Left renal cortex interstitium (tissue), 4 donors: ENCODE results near the gene MMD. TPM values are rescaled to one million over a fixed set of nuclear protein-coding genes. Genes with fewer than 3 reads are reported as not detected.

Source experiments
- DNase-seq, 4 donors: peaks; one replicate each; pipeline ENCODE4 v3.0.0-alpha.2; 2013; ENCODE audit warnings: low read depth in 4 of 4, low spot score in 2 of 4, missing footprints in 1 of 4
- polyA plus RNA-seq, 4 donors: library from polyadenylated mRNA; unstranded; fragments of 120-200 nt; gene quantifications; one replicate each; pipeline ENCODE4 v1.2.1, GENCODE V29; 2013; ENCODE audit not compliant: insufficient read length in 4 of 4

The MMD gene
- polyA plus RNA-seq, 4 donors = 21.2 to 23.4 (median 22.7) TPM

DNA sequence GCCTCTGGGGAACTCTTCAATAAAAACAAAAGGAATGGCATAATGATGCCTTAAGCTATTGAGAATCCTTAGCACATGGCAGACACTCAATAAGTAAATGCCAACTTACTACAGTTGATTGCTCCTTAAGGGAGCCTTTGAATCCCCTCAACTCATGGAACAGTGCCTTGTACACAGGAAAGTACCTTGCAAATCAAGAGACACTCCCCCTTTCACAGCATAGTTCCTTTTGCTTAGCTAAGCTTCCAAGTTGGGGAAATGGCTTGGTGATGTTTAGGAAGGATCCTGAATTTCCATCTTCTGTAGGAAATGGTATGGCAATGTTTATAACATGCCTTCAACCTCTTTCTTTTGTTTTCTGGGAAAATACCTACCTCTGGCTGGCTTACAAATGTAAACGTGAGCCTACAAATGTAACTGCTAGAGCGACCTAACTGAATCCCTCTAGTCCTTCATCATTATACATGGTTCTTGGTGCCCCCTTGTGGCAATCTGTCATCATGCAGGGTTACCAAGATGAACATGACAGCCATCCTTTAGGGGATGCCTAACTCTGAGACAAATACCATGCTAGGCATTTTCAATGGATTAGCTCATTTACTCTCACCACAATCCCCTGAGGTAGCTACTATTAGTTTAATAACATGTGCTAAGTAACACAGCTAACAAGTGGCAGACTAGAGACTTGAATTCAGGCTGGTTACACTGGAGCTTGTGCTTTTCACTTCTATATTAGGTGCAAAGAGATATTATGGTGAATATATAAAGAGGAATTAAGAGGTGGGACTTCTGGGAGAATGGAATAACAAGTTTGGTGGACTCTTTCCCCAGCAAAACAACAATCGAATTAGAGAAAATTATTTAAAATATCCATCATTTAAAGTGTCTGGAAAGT lies 65.0 kb downstream of the MMD start:
- peak in 3 of 4 donors; percentile 5 to 28 (median 11) for DNase-seq

DNA sequence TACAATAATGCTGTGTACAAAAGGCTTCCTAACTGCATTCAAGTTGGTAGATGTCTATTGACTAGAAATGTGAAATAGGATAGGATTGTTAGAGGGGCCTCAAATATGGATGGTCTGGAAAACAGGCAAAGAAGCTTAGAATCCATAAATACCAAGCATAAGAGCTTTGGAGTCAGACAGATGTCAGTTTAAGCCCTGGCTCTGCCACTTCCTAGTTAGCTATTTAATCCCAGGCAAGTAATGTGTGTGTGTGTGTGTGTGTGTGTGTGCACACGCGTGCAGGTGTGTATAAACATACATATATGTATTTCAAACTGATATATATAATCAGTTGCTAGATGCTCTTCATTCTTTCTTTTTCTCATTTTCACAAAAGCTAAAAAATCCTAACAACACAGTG lies 66.7 kb downstream of the MMD start:
- no peak for DNase-seq

DNA sequence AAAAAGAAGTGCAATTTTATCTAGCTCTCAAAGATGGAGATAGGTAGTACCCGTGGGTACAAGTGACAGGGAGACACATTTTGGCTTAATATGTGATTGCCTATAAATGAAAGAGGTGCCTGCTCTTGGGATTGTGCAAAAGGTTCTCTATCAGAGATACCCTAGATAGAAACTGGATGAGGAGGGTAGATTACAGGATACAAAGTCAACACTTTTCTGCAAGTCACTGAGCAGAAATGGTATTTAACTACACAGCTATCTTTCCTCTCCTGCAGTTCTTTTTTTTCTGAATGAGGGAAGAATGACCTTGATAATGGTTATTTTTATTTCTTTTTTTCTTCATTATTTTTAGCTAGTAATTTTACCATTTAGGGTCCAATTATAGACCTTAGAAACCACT lies 67.6 kb downstream of the MMD start:
- DNase-seq = no peak

DNA sequence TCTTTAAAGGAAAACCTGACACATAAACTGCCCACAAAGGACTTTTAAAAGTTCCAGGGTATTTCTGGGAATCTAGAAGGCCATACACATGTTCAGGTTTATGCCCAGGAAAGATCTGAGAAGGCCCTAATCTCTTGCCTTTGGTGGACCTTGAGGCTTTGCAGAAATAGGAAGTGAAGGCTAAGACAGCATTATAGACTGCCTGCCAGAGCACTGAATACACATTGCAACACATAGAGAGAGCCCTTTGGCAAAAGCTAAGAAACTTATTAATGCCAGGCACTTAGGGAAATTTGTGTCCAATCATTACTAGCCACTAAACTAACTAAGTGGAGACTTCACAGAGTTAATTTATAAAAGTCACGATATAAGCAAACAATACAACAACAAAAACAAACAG lies 70.4 kb downstream of the MMD start:
- no peak for DNase-seq

DNA sequence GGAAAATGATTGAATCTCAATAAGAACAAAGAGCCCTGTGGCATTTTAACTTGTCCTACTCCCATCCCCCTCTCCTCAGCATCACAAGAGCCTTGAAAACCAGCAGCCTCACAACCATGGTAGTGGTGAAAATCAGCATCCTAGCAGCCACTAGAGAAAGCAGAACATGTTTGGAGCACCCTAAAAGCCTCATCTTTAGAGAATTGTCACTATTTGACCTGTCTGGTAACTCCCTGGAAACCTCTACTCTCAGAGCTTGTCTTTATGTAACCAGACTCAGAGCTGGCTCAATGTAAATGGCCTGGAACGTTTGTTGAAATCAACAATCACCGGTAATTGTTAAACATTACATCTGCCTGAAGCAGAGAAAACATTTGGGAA lies 70.8 kb downstream of the MMD start:
- DNase-seq = no peak

DNA sequence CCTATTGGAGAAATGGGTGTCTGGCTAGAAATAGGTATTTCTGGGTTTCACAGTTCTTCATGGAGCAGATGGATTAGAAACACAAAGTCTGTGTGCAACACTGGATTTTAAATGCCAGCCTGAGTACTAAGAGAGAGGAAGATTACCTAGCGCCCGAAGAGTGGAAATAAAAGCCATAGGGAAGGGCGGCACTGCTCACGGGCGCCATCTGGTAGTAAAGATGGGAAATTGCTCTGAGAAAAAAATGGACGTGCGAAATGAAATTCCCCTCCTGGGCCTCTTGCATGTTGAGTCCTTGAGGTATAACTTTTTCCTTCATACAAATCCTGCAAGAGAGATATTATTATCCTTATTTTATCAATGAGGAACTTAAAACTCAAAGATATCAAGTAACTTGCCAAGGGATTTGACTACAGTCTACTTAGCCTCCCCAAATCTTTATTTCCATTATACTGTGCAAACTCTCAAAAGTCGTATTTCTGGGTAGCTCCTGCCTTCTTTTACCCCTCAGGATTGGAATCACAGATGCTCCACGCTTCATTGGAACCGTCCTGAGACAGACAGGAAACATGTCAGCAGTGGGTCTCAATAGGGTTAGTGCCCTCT lies 72.8 kb downstream of the MMD start:
- peak in 3 of 4 donors; percentile 24 to 44 (median 39) for DNase-seq

DNA sequence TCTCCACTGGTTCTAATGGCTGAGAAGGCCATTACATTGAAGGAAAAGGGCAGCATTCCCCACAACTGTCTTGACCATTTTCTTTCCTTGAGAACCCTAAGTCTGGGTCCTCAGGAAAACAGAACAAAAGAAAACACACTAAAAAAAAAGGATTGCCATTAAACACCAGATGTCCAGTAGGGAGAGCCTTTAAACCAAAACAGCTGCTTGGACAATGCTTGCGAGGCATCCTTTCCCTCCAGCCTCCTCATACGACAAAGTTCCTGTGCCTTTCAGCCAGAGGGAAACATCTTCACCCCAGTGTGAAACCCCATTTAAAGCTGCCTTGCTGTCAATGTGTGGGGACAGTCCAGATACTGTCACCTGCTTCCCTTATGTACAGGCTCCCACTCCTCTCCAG lies 74.3 kb downstream of the MMD start:
- DNase-seq = no peak

DNA sequence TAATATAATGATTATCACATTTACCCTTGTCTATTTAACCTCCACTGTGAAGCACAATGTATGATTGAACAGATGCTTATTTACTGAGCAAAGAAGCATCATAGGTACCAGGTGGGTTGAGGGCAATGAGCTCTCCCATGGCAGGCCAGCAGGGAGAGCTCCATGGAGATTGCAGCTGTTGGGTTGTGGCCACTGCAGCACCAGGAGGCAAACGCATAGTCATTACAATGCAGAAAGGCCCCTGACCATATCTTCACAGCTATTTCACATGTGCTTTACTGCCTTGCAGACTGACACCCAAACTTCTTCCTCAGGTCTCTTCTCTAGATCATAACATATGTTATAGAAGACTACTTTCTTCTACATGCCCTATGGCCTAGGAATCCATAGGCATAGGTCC lies 75.0 kb downstream of the MMD start:
- no peak for DNase-seq

DNA sequence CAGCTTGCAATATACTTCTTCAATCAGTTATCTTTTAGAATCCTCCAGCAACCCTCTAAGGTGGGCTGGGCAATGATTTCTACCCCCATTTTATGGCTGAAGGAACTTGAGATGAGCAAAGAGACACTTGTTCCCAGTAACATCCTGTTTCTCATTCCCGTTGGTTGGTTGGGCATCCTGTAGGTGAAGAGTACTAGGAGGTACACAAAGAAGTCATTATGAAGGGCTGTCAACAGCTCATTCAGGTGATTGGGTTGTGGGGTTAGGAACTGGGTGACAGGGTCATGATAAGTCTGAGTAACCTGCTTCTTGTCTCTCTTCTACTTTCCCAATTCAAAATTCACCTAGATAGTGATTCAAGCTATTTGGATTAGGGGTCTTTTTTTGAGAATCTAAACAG lies 76.5 kb downstream of the MMD start:
- DNase-seq = no peak

DNA sequence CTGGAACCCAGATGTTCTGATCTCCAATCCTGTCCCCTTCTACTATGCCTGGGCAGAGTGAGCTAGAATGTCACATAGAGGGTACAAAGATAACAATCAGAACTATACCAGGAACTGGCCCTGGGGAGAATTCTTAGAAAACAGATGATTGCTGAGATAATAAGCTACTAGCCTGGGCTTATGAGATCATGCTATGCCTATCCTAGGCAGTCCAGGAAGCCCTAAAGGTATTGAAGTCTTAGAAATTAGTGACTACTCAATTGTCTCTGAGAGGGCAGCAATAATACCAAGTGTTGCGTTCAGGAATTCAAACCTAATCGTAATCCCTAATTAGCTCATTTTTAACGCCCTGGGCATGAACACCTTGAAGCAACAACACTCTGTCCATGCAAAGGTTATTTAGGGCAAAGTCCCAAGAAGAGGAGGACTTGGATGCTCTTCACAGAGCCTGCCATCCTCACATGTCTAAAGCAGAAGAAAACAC lies 77.1 kb downstream of the MMD start:
- DNase-seq = no peak

DNA sequence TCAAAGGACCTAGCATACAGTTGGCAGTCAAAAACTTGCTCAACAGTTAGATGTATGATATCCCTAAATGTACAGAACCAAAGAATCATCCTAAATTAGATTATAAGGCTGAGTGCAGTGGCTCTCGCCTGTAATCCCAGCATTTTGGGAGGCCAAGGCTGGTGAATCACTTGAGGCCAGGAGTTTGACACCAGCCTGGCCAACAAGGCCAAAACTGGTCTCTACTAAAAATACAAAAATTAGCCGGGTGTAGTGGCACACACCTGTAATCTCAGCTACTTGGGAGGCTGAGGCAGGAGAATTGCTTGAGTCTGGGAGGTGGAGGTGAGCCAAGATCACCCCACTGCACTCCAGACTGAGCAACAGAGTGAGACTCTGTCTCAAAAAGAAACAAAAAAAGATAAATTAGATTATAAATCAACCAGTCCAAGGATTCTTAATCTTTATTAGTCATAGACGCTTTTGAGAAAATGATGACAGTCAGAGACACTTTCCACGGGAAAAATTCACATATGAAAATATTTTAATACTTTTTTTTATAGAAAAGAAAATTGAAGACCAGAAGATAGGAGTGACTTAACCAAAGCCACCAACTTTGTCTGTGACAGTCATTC lies 77.6 kb downstream of the MMD start:
- no peak for DNase-seq

DNA sequence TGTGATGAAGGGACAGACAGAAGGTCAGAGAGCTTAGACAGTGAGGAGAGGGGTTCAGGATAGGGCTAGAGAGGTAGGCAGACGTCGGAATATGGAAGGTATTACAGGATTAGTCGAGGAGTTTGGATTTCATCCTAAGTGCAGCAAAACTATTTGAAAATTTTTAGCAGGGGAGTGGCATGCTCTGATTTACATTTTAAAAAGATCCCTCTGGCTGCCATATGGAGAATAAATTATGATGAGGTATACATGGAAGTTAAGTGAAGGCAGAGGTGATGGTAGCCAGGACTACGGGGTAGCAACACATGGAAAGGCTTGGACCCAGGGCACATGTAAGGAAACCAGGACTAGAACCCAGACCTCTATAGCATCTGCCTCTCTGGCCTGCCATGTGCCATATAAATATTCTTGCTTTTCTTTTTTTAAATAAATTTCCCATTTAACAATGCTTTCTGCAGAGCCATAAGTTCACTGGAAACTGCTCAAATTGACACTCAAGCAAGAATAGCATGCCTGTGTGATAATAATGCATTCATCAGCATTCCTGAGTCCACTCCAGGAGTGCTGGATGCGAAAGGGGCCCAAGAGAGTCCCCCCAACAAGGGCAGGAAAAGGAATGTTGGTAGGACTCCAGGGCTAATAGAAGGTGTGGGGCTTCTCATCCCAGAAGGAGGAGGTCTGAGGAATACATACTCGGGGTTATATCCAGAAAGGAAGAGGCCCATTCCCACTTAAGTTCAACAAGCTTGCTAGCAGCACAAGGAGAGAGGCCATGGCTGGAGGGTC lies 78.6 kb downstream of the MMD start:
- no peak for DNase-seq

Other genes starting within 250 kb of the MMD start
- 1 to 10 TPM; 4.2 to 6.5 (median 5.5) TPM for gene HLF, start 156.9 kb downstream of the MMD start, polyA plus RNA-seq
- under 1 TPM in 2 of 4 donors, not detected in 2; 0.16 to 0.36 TPM for gene SMIM36, start 89.6 kb upstream of the MMD start, polyA plus RNA-seq